Astrocyte (in vitro differentiated cells and primary cell): Measurements from ENCODE around the gene ANO7. TPM values are rescaled to one million over a fixed set of nuclear protein-coding genes. Genes with fewer than 3 reads are reported as not detected.

Experiments
- DNase-seq: peaks from one replicate; pipeline ENCODE4 v3.0.0-alpha.2; 2010; ENCODE audit warnings: low read depth
- FAIRE-seq: peaks from 2 replicates; lab custom pipeline; 2011; peaks lifted over from hg19 to GRCh38; lab: Jason Lieb, UNC
- H2AFZ ChIP-seq: 2 replicates; pipeline ENCODE4 v1.6.0; 2012; ENCODE audit warnings: low read depth, low read length, inconsistent platforms
- H3K27ac ChIP-seq: 2 replicates; pipeline ENCODE4 v1.5.1; 2011; ENCODE audit warnings: low read depth, low read length, inconsistent platforms
- H3K27me3 ChIP-seq: 2 replicates; pipeline ENCODE4 v1.6.0; 2011; ENCODE audit warnings: low read length, inconsistent platforms; ENCODE audit not compliant: insufficient read depth
- H3K36me3 ChIP-seq: 2 replicates; pipeline ENCODE4 v1.5.1; 2011; ENCODE audit warnings: low read length, inconsistent platforms; ENCODE audit not compliant: insufficient read depth
- H3K4me1 ChIP-seq: 2 replicates; pipeline ENCODE4 v1.5.1; 2011; ENCODE audit warnings: low read length, inconsistent platforms; ENCODE audit not compliant: insufficient read depth
- H3K4me2 ChIP-seq: 2 replicates; pipeline ENCODE4 v1.6.0; 2012; ENCODE audit warnings: low read length, inconsistent platforms
- H3K4me3 ChIP-seq: 2 replicates; pipeline ENCODE4 v1.5.1; 2011; ENCODE audit warnings: low read depth, mild to moderate bottlenecking, low read length, inconsistent platforms; ENCODE audit not compliant: insufficient read depth
- H3K79me2 ChIP-seq: 2 replicates; pipeline ENCODE4 v1.6.0; 2012; ENCODE audit warnings: mild to moderate bottlenecking, low read length, inconsistent platforms; ENCODE audit not compliant: insufficient read depth
- H3K9ac ChIP-seq: 2 replicates; pipeline ENCODE4 v1.6.0; 2012; ENCODE audit warnings: mild to moderate bottlenecking, low read length, inconsistent platforms
- H3K9me3 ChIP-seq: 2 replicates; pipeline ENCODE4 v1.5.1; 2012; ENCODE audit warnings: low read depth, mild to moderate bottlenecking, low read length, inconsistent platforms; ENCODE audit not compliant: insufficient read depth
- H4K20me1 ChIP-seq: 2 replicates; pipeline ENCODE4 v1.6.0; 2012; ENCODE audit warnings: low read length, inconsistent platforms; ENCODE audit not compliant: insufficient read depth
- H3K27ac Mint-ChIP-seq: one replicate; pipeline ENCODE4 v1.8.0; 2021; ENCODE audit warnings: mild to moderate bottlenecking, mixed read lengths; ENCODE audit not compliant: unreplicated experiment
- H3K27me3 Mint-ChIP-seq: one replicate; pipeline ENCODE4 v1.8.0; 2021; ENCODE audit warnings: low read depth, mixed read lengths; ENCODE audit not compliant: unreplicated experiment
- H3K36me3 Mint-ChIP-seq: one replicate; pipeline ENCODE4 v1.8.0; 2021; ENCODE audit warnings: low read depth, mixed read lengths; ENCODE audit not compliant: unreplicated experiment
- H3K4me1 Mint-ChIP-seq: one replicate; pipeline ENCODE4 v1.8.0; 2021; ENCODE audit warnings: low read depth, mixed read lengths; ENCODE audit not compliant: unreplicated experiment
- H3K4me3 Mint-ChIP-seq: one replicate; pipeline ENCODE4 v1.8.0; 2021; ENCODE audit warnings: mild to moderate bottlenecking, moderate library complexity, mixed read lengths; ENCODE audit not compliant: unreplicated experiment
- H3K9me3 Mint-ChIP-seq: one replicate; pipeline ENCODE4 v1.8.0; 2021; ENCODE audit warnings: mild to moderate bottlenecking, mixed read lengths; ENCODE audit not compliant: unreplicated experiment
- CTCF ChIP-seq: IDR thresholded peaks from 2 replicates; pipeline ENCODE4 v1.5.1; 2011; ENCODE audit warnings: low read depth, mild to moderate bottlenecking, inconsistent platforms, low read length, moderate library complexity; ENCODE audit not compliant: insufficient read depth
- EZH2 ChIP-seq: IDR thresholded peaks from 2 replicates; pipeline ENCODE4 v1.6.1; 2012; ENCODE audit warnings: mild to moderate bottlenecking, low read length, inconsistent platforms; ENCODE audit not compliant: insufficient read depth
- total RNA-seq: library from RNA; stranded (reverse); gene quantifications from 2 replicates; pipeline ENCODE4 v1.2.1, GENCODE V29; 2021

The ANO7 gene
- total RNA-seq, 1 donor from 2014 or later, result 7.1 TPM

- DNase-seq, result no peak
- Histone ChIP-seq H3K27ac (no peak overlapping the region), H4K20me1 (no peaks in the 10 kb centered on the region), H3K4me2 (no peak overlapping the region), H3K36me3 (no peaks in the 10 kb centered on the region), H3K4me1 (no peaks in the 10 kb centered on the region), H2AFZ (no peak overlapping the region), H3K27me3 (peaks cover 5% of the 10 kb centered on the region), H3K9me3 (no peaks in the 10 kb centered on the region), H3K4me3 (no peak overlapping the region), H3K79me2 (no peaks in the 10 kb centered on the region), H3K9ac (no peak overlapping the region)
- TF ChIP-seq CTCF (no peak), EZH2 (no peak)
- peaks cover 3% of the 10 kb centered on the region for H3K9me3 Mint-ChIP-seq
- H3K36me3 Mint-ChIP-seq, result no peaks in the 10 kb centered on the region
- no peak overlapping the region for H3K27ac Mint-ChIP-seq
- FAIRE-seq, result no peak
- H3K4me3 Mint-ChIP-seq, result no peak overlapping the region
- H3K4me1 Mint-ChIP-seq, result peaks cover 3% of the 10 kb centered on the region
- peaks cover 23% of the 10 kb centered on the region for H3K27me3 Mint-ChIP-seq
These were observed 22.8 kb downstream of the ANO7 start for GRCh38 chr2:241211276-241211675.

DNA sequence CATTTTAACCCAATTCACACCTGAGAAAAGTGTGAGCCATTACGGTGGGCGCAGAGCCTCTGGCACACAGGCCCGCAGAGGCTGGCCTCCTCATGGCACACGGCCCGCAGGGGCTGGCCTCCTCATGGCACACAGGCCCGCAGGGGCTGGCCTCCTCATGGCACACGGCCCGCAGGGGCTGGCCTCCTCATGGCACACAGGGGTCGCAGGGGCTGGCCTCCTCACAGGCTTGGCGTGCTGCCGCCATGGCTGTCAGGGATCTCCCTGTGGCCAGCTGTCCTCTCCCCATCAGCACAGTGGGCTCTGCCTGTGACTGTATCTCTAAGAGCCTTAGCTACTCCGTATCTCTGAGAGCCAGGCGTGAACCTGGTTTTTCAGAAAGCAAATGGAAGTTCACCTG is 24.6 kb downstream of the ANO7 start:
- Mint-ChIP-seq H3K4me1 (peaks cover 3% of the 10 kb centered on the region), H3K4me3 (no peak overlapping the region), H3K36me3 (no peaks in the 10 kb centered on the region), H3K9me3 (peaks cover 3% of the 10 kb centered on the region), H3K27ac (no peak overlapping the region), H3K27me3 (peaks cover 23% of the 10 kb centered on the region)
- Histone ChIP-seq H3K36me3 (no peaks in the 10 kb centered on the region), H4K20me1 (no peaks in the 10 kb centered on the region), H3K9me3 (no peaks in the 10 kb centered on the region), H3K9ac (no peak overlapping the region), H3K27me3 (peaks cover 5% of the 10 kb centered on the region), H3K4me1 (no peaks in the 10 kb centered on the region), H3K4me3 (no peak overlapping the region), H3K27ac (no peak overlapping the region), H2AFZ (no peak overlapping the region), H3K79me2 (no peaks in the 10 kb centered on the region), H3K4me2 (no peak overlapping the region)
- no peak for TF ChIP-seq CTCF
- no peak for TF ChIP-seq EZH2
- DNase-seq (no peak), FAIRE-seq (no peak)

GRCh38 chr2:241213567-241213966 is 25.1 kb downstream of the ANO7 start:
- no peaks in the 10 kb centered on the region for H3K4me1 ChIP-seq
- FAIRE-seq (no peak), DNase-seq (no peak)
- peaks cover 5% of the 10 kb centered on the region for H3K27me3 ChIP-seq
- no peak overlapping the region for H3K27ac ChIP-seq
- peaks cover 23% of the 10 kb centered on the region for H3K27me3 Mint-ChIP-seq
- no peak overlapping the region for H3K4me3 Mint-ChIP-seq
- H3K4me3 ChIP-seq, result no peak overlapping the region
- H3K36me3 Mint-ChIP-seq, result no peaks in the 10 kb centered on the region
- no peak overlapping the region for H3K9ac ChIP-seq
- no peaks in the 10 kb centered on the region for H3K79me2 ChIP-seq
- no peak overlapping the region for H3K27ac Mint-ChIP-seq
- no peaks in the 10 kb centered on the region for H3K9me3 ChIP-seq
- H3K4me1 Mint-ChIP-seq, result peaks cover 3% of the 10 kb centered on the region
- peaks cover 3% of the 10 kb centered on the region for H3K9me3 Mint-ChIP-seq
- H2AFZ ChIP-seq, result no peak overlapping the region
- H4K20me1 ChIP-seq, result no peaks in the 10 kb centered on the region
- no peak for TF ChIP-seq CTCF
- no peak for TF ChIP-seq EZH2
- no peaks in the 10 kb centered on the region for H3K36me3 ChIP-seq
- no peak overlapping the region for H3K4me2 ChIP-seq
